ENCODE data around the gene CYP4V2. TPM values are rescaled to one million over a fixed set of nuclear protein-coding genes. Genes with fewer than 3 reads are reported as not detected.

Gene CYP4V2
- total RNA-seq, 4 donors from 2014 or later, result 4.3 to 14.7 (median 4.8) TPM

GRCh38 chr4:186149872-186150271 lies 41.5 kb upstream of the CYP4V2 start:
- peak; percentile 66 to 91 for DNase-seq (ENCODE audit: low spot score in 2 of 2)
- 17 to 37% methylated on average over 14 of the region's 14 CpGs for WGBS, 2 donors
- H3K4me3 ChIP-seq (ENCODE audit: low read depth, poor library complexity, severe bottlenecking), result no peak overlapping the region
- intact Hi-C loops (cut with DNase I; ENCODE audit: low total_unique reads), result no loop called here
- TF ChIP-seq POLR2A (IDR thresholded peaks at IDR 0.05) (no peak), CTCF (IDR thresholded peaks at IDR 0.05) (no peak)

GRCh38 chr4:186150926-186151325 lies 40.4 kb upstream of the CYP4V2 start:
- intact Hi-C loops (cut with DNase I; ENCODE audit: low total_unique reads), result no loop called here
- no peak overlapping the region for H3K4me3 ChIP-seq (ENCODE audit: low read depth, poor library complexity, severe bottlenecking)
- 92 to 95% methylated on average over 13 of the region's 13 CpGs for WGBS, 2 donors
- no peak for DNase-seq (ENCODE audit: low spot score in 2 of 2)
- TF ChIP-seq CTCF (IDR thresholded peaks at IDR 0.05) (no peak), POLR2A (IDR thresholded peaks at IDR 0.05) (no peak)

- intact Hi-C loops (cut with DNase I; ENCODE audit: low total_unique reads), result no loop called here
- WGBS, 2 donors, result 88 to 92% methylated on average over 7 of the region's 7 CpGs
- H3K4me3 ChIP-seq (ENCODE audit: low read depth, poor library complexity, severe bottlenecking), result no peak overlapping the region
- DNase-seq (ENCODE audit: low spot score in 2 of 2), result no peak
- TF ChIP-seq CTCF (IDR thresholded peaks at IDR 0.05) (no peak), POLR2A (IDR thresholded peaks at IDR 0.05) (no peak)
These were observed 39.9 kb upstream of the CYP4V2 start for GRCh38 chr4:186151499-186151898.

GRCh38 chr4:186158021-186158813 lies 33.1 kb upstream of the CYP4V2 start:
- WGBS, 2 donors, result 73 to 81% methylated on average over 16 to 17 of the region's 17 CpGs
- TF ChIP-seq POLR2A (IDR thresholded peaks at IDR 0.05), result no peak
- no peak for TF ChIP-seq CTCF (IDR thresholded peaks at IDR 0.05)
- intact Hi-C loops (cut with DNase I; ENCODE audit: low total_unique reads), result no loop called here
- no peak for DNase-seq (ENCODE audit: low spot score in 2 of 2)
- H3K4me3 ChIP-seq (ENCODE audit: low read depth, poor library complexity, severe bottlenecking), result no peak overlapping the region

GRCh38 chr4:186158966-186159365 lies 32.4 kb upstream of the CYP4V2 start:
- WGBS, 2 donors, result 85 to 87% methylated on average over 5 of the region's 5 CpGs
- DNase-seq (ENCODE audit: low spot score in 2 of 2), result no peak

More at GRCh38 chr4:186158966-186159365, 32.4 kb upstream of the CYP4V2 start:
- intact Hi-C loops (cut with DNase I; ENCODE audit: low total_unique reads), result no loop called here
- H3K4me3 ChIP-seq (ENCODE audit: low read depth, poor library complexity, severe bottlenecking), result no peak overlapping the region
- TF ChIP-seq CTCF (IDR thresholded peaks at IDR 0.05), result no peak
- no peak for TF ChIP-seq POLR2A (IDR thresholded peaks at IDR 0.05)

Measured in lower leg skin (tissue), 4 donors.